Memory B cell (primary cell): Measurements from ENCODE around the gene ZCCHC24.

ENCODE experiments used
- ATAC-seq: fragments of 150-1000 bp; cut with Tn5 transposase; 2 replicates; pipeline ENCODE4 v1.10.0; 2021; ENCODE audit warnings: low read depth, mild to moderate bottlenecking, moderate library complexity
- DNase-seq, 2 donors: peaks; one replicate each; pipeline ENCODE4 v3.0.0; 2022; ENCODE audit warnings: low spot score in 2 of 2
- H3K27ac Mint-ChIP-seq: one replicate; pipeline ENCODE4 v1.8.0; 2022; ENCODE audit warnings: mild to moderate bottlenecking, moderate library complexity, mixed read lengths
- H3K27me3 Mint-ChIP-seq: one replicate; pipeline ENCODE4 v1.8.0; 2022; ENCODE audit warnings: mixed read lengths
- H3K36me3 Mint-ChIP-seq: one replicate; pipeline ENCODE4 v1.8.0; 2022; ENCODE audit warnings: mild to moderate bottlenecking, mixed read lengths
- H3K4me1 Mint-ChIP-seq: one replicate; pipeline ENCODE4 v1.8.0; 2022; ENCODE audit warnings: mixed read lengths
- H3K4me3 Mint-ChIP-seq: one replicate; pipeline ENCODE4 v1.8.0; 2022; ENCODE audit warnings: mild to moderate bottlenecking, moderate library complexity, mixed read lengths
- H3K9me3 Mint-ChIP-seq: one replicate; pipeline ENCODE4 v1.8.0; 2022; ENCODE audit warnings: mixed read lengths

ZCCHC24 gene

GRCh38 chr10:79445161-79445976 lies at the start of gene ZCCHC24:
Gene ZCCHC24, minus strand, starts transcription at chr10:79445624. Its CDS starts 184 bp downstream, at chr10:79445440.
- ATAC-seq, result peak; percentile 88
- Mint-ChIP-seq H3K27me3 (peaks cover 1% of the 10 kb centered on the region), H3K9me3 (no peaks in the 10 kb centered on the region), H3K36me3 (no peaks in the 10 kb centered on the region), H3K27ac (peak within 1 kb of the TSS; percentile 22), H3K4me3 (peak within 1 kb of the TSS; percentile 84), H3K4me1 (peaks cover 21% of the 10 kb centered on the region)
- peak; percentile 92 to 95 for DNase-seq

GRCh38 chr10:79493806-79494205 lies 48.4 kb upstream of the ZCCHC24 start:
- H3K27ac Mint-ChIP-seq, result no peak overlapping the region
- no peaks in the 10 kb centered on the region for H3K36me3 Mint-ChIP-seq
- peaks cover 15% of the 10 kb centered on the region for H3K27me3 Mint-ChIP-seq
- H3K4me3 Mint-ChIP-seq, result no peak overlapping the region
- no peaks in the 10 kb centered on the region for H3K9me3 Mint-ChIP-seq
- H3K4me1 Mint-ChIP-seq, result peaks cover 5% of the 10 kb centered on the region
- DNase-seq (no peak), ATAC-seq (no peak)

GRCh38 chr10:79492839-79493238 lies 47.4 kb upstream of the ZCCHC24 start:
- H3K4me1 Mint-ChIP-seq, result peaks cover 5% of the 10 kb centered on the region
- no peak for DNase-seq
- H3K27ac Mint-ChIP-seq, result no peak overlapping the region
- H3K9me3 Mint-ChIP-seq, result no peaks in the 10 kb centered on the region
- no peaks in the 10 kb centered on the region for H3K36me3 Mint-ChIP-seq
- ATAC-seq, result no peak
- H3K27me3 Mint-ChIP-seq, result peaks cover 12% of the 10 kb centered on the region
- H3K4me3 Mint-ChIP-seq, result no peak overlapping the region

- Mint-ChIP-seq H3K36me3 (no peaks in the 10 kb centered on the region), H3K4me1 (peaks cover 5% of the 10 kb centered on the region), H3K9me3 (no peaks in the 10 kb centered on the region), H3K4me3 (no peak overlapping the region), H3K27me3 (peaks cover 12% of the 10 kb centered on the region), H3K27ac (no peak overlapping the region)
- DNase-seq (no peak), ATAC-seq (no peak)
Measured at GRCh38 chr10:79492256-79492655, 46.8 kb upstream of the ZCCHC24 start.

GRCh38 chr10:79491143-79491835 lies 45.9 kb upstream of the ZCCHC24 start:
- Mint-ChIP-seq H3K4me1 (peaks cover 5% of the 10 kb centered on the region), H3K9me3 (no peaks in the 10 kb centered on the region), H3K27me3 (peaks cover 11% of the 10 kb centered on the region), H3K4me3 (no peak overlapping the region), H3K27ac (no peak overlapping the region), H3K36me3 (no peaks in the 10 kb centered on the region)
- no peak for ATAC-seq
- DNase-seq, result no peak

GRCh38 chr10:79490400-79491142 lies 45.1 kb upstream of the ZCCHC24 start:
- H3K9me3 Mint-ChIP-seq, result no peaks in the 10 kb centered on the region
- peaks cover 8% of the 10 kb centered on the region for H3K27me3 Mint-ChIP-seq
- H3K4me1 Mint-ChIP-seq, result peaks cover 5% of the 10 kb centered on the region
- no peaks in the 10 kb centered on the region for H3K36me3 Mint-ChIP-seq
- H3K4me3 Mint-ChIP-seq, result no peak overlapping the region
- no peak for ATAC-seq
- no peak for DNase-seq
- H3K27ac Mint-ChIP-seq, result no peak overlapping the region

GRCh38 chr10:79488870-79489269 lies 43.4 kb upstream of the ZCCHC24 start:
- Mint-ChIP-seq H3K9me3 (no peaks in the 10 kb centered on the region), H3K27ac (no peak overlapping the region), H3K4me3 (no peak overlapping the region), H3K4me1 (peaks cover 3% of the 10 kb centered on the region), H3K36me3 (no peaks in the 10 kb centered on the region), H3K27me3 (peaks cover 4% of the 10 kb centered on the region)
- no peak for DNase-seq
- ATAC-seq, result no peak

- Mint-ChIP-seq H3K4me3 (no peak overlapping the region), H3K36me3 (no peaks in the 10 kb centered on the region), H3K9me3 (no peaks in the 10 kb centered on the region), H3K27ac (no peak overlapping the region), H3K27me3 (peaks cover 1% of the 10 kb centered on the region), H3K4me1 (peaks cover 3% of the 10 kb centered on the region)
- no peak for DNase-seq
- no peak for ATAC-seq
Measured at GRCh38 chr10:79488336-79488735, 42.9 kb upstream of the ZCCHC24 start.

- ATAC-seq (peak; percentile 66), DNase-seq (peak; percentile 28 to 37)
- Mint-ChIP-seq H3K27ac (no peak overlapping the region), H3K4me3 (no peak overlapping the region), H3K9me3 (no peaks in the 10 kb centered on the region), H3K27me3 (peaks cover 1% of the 10 kb centered on the region), H3K36me3 (no peaks in the 10 kb centered on the region), H3K4me1 (peaks cover 3% of the 10 kb centered on the region)
Measured at GRCh38 chr10:79487296-79488194, 42.1 kb upstream of the ZCCHC24 start.

GRCh38 chr10:79484476-79484875 lies 39.1 kb upstream of the ZCCHC24 start:
- Mint-ChIP-seq H3K4me3 (no peak overlapping the region), H3K4me1 (no peaks in the 10 kb centered on the region), H3K9me3 (peaks cover 2% of the 10 kb centered on the region), H3K27ac (no peak overlapping the region), H3K27me3 (no peaks in the 10 kb centered on the region), H3K36me3 (no peaks in the 10 kb centered on the region)
- no peak for ATAC-seq
- no peak for DNase-seq

- peaks cover 3% of the 10 kb centered on the region for H3K27me3 Mint-ChIP-seq
- ATAC-seq (no peak), DNase-seq (no peak)
- no peaks in the 10 kb centered on the region for H3K4me1 Mint-ChIP-seq
- no peak overlapping the region for H3K4me3 Mint-ChIP-seq
- no peak overlapping the region for H3K27ac Mint-ChIP-seq
- peaks cover 6% of the 10 kb centered on the region for H3K9me3 Mint-ChIP-seq
- no peaks in the 10 kb centered on the region for H3K36me3 Mint-ChIP-seq
Measured at GRCh38 chr10:79483948-79484347, 38.5 kb upstream of the ZCCHC24 start.

- Mint-ChIP-seq H3K4me3 (no peak overlapping the region), H3K4me1 (no peaks in the 10 kb centered on the region), H3K36me3 (no peaks in the 10 kb centered on the region), H3K9me3 (peaks cover 6% of the 10 kb centered on the region), H3K27ac (no peak overlapping the region), H3K27me3 (peaks cover 3% of the 10 kb centered on the region)
- DNase-seq, result no peak
- ATAC-seq, result no peak
Measured at GRCh38 chr10:79483299-79483698, 37.9 kb upstream of the ZCCHC24 start.

- DNase-seq, result no peak
- Mint-ChIP-seq H3K27me3 (peaks cover 3% of the 10 kb centered on the region), H3K4me1 (no peaks in the 10 kb centered on the region), H3K9me3 (peaks cover 6% of the 10 kb centered on the region), H3K27ac (no peak overlapping the region), H3K36me3 (no peaks in the 10 kb centered on the region), H3K4me3 (no peak overlapping the region)
- no peak for ATAC-seq
Measured at GRCh38 chr10:79482741-79483140, 37.3 kb upstream of the ZCCHC24 start.
